AG04450 (cell line): ENCODE results near the gene C16orf86. TPM values are rescaled to one million over a fixed set of nuclear protein-coding genes. Genes with fewer than 3 reads are reported as not detected.
"Not testable (repeated sequence)": the region's sequence is repeated elsewhere in the genome, so short reads cannot be mapped to it uniquely, and the experiment has no call there.

ENCODE experiments used
- CTCF ChIA-PET: fragments of 300-600, 350-600 bp; formaldehyde crosslinking; extraction: SDS; loops from one replicate; lab custom pipeline; 2022; ENCODE audit warnings: antibody characterized with exemption, inconsistent platforms; lab: Charles Lee
- POLR2A ChIA-PET: fragments of 350-600 bp; formaldehyde crosslinking; extraction: SDS; loops from one replicate; lab custom pipeline; 2021; ENCODE audit warnings: antibody characterized with exemption, inconsistent platforms; lab: Yijun Ruan, JAX
- DNase-seq: peaks from one replicate; pipeline ENCODE4 v3.0.0-alpha.2; 2011; ENCODE audit warnings: low read depth, low spot score
- H3K27ac ChIP-seq: one replicate; pipeline ENCODE4 v1.5.1; 2012; ENCODE audit warnings: low read depth, low read length, control low read depth
- H3K27me3 ChIP-seq: one replicate; pipeline ENCODE4 v1.6.0; 2012; ENCODE audit warnings: low read length; ENCODE audit not compliant: control insufficient read depth, insufficient read depth
- H3K4me3 ChIP-seq: 2 replicates; pipeline ENCODE4 v1.5.1; 2011; ENCODE audit warnings: mild to moderate bottlenecking, low read depth, low read length, control low read depth
- H3K9me3 ChIP-seq: 2 replicates; pipeline ENCODE4 v1.5.1; 2012; ENCODE audit warnings: low read length; ENCODE audit not compliant: control insufficient read depth, insufficient read depth
- CTCF ChIP-seq: IDR thresholded peaks from 2 replicates; pipeline ENCODE4 v1.5.1; 2011; ENCODE audit warnings: low read depth, low read length, control low read depth, inconsistent platforms
- polyA plus RNA-seq: library from polyadenylated mRNA; depleted of rRNA; stranded (reverse); fragments of >200 nt; gene quantifications from 2 replicates; pipeline ENCODE4 v1.2.3, GENCODE V29; 2011

Gene C16orf86
- polyA plus RNA-seq, 1 experiment: 0.56 TPM

- no peaks in the 10 kb centered on the region for H3K9me3 ChIP-seq
- no peaks in the 10 kb centered on the region for H3K27me3 ChIP-seq
- ChIA-PET CTCF (interaction anchor here (0.6 to 1.3 kb wide), 6 partner anchors 12 to 204 kb away, joined by 3 to 5 read pairs (median 4); no protein-coding TSS in a partner anchor), POLR2A (no interaction called here)
- TF ChIP-seq CTCF: no peak
- no peak overlapping the region for H3K27ac ChIP-seq
- DNase-seq: no peak
- H3K4me3 ChIP-seq: no peak overlapping the region
These were observed 13.6 kb downstream of the C16orf86 start for GRCh38 chr16:67679935-67680897.

- no peak for DNase-seq
- no peak overlapping the region for H3K4me3 ChIP-seq
- no peak overlapping the region for H3K27ac ChIP-seq
- no peaks in the 10 kb centered on the region for H3K27me3 ChIP-seq
- H3K9me3 ChIP-seq: no peaks in the 10 kb centered on the region
- ChIA-PET POLR2A (no interaction called here), CTCF (interaction anchor here (0.6 to 2.4 kb wide), 2 partner anchors 11 to 162 kb away, joined by 3 to 17 read pairs; no protein-coding TSS in a partner anchor)
- TF ChIP-seq CTCF: no peak
These were observed 17.2 kb downstream of the C16orf86 start for GRCh38 chr16:67683767-67684166.

GRCh38 chr16:67685388-67686112 is 18.9 kb downstream of the C16orf86 start:
- H3K27ac ChIP-seq: no peak overlapping the region
- no peak for TF ChIP-seq CTCF
- H3K4me3 ChIP-seq: no peak overlapping the region
- POLR2A ChIA-PET: no interaction called here
- no peaks in the 10 kb centered on the region for H3K27me3 ChIP-seq
- CTCF ChIA-PET: interaction anchor here (0.5 kb wide), 1 partner anchor 156 kb away, joined by 4 read pairs; no protein-coding TSS in a partner anchor
- H3K9me3 ChIP-seq: no peaks in the 10 kb centered on the region
- DNase-seq: no peak

- DNase-seq, H3K4me3 ChIP-seq, H3K27me3 ChIP-seq, H3K27ac ChIP-seq, H3K9me3 ChIP-seq: not testable (repeated sequence)
- POLR2A ChIA-PET: interaction anchor here (0.5 to 1.4 kb wide), 2 partner anchors 113 to 161 kb away, joined by 3 read pairs; partner anchors contain the start of genes RANBP10 and TSNAXIP1
- CTCF ChIA-PET: interaction anchor here (0.7 to 1.4 kb wide), 2 partner anchors 123 to 162 kb away, joined by 3 to 5 read pairs; no protein-coding TSS in a partner anchor
These were observed 27.1 kb downstream of the C16orf86 start for GRCh38 chr16:67693517-67694285.

- Histone ChIP-seq H3K4me3 (no peak overlapping the region), H3K27me3 (no peaks in the 10 kb centered on the region), H3K27ac (no peak overlapping the region), H3K9me3 (no peaks in the 10 kb centered on the region)
- ChIA-PET CTCF (interaction anchor here (0.7 kb wide), 1 partner anchor 180 kb away, joined by 4 read pairs; no protein-coding TSS in a partner anchor), POLR2A (interaction anchor here (0.6 to 1.4 kb wide), 2 partner anchors 23 to 112 kb away, joined by 3 to 5 read pairs; partner anchors contain the start of genes RANBP10 and TSNAXIP1)
- no peak for TF ChIP-seq CTCF
- no peak for DNase-seq
These were observed 28.0 kb downstream of the C16orf86 start for GRCh38 chr16:67694611-67695010.
